IPS-11a (cell line): Measurements from ENCODE around the gene DYNC1H1.

Experiments used
- H3K4me3 ChIP-seq: one replicate; pipeline ENCODE4 v1.5.1; 2013; ENCODE audit warnings: low read depth, low read length, control low read depth

Gene DYNC1H1

GRCh38 chr14:101991352-101991751 lies 27.0 kb downstream of the DYNC1H1 start:
- no peak overlapping the region for H3K4me3 ChIP-seq

DNA sequence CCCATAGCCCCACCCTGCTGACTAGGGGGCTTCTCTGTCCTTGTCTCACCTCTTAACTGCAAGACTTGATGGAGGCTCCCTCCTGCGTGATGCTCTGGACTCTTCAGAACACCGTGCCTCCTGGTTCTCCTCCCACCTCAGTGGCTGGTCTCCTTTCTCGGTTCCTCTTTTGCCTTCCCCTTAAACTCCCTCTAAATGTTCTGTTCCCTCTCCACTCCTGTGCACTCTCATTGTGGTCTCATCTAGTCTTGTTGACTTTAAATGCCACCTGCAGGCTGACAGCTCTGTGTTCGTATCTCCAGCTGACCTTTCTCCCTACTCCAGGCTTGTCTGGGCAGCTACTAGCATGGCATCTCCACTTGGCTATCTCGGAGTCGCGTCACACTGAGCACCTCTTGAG lies 28.3 kb downstream of the DYNC1H1 start:
- H3K4me3 ChIP-seq: no peak overlapping the region

GRCh38 chr14:101997429-101998336 lies 33.3 kb downstream of the DYNC1H1 start:
- H3K4me3 ChIP-seq: no peak overlapping the region

- H3K4me3 ChIP-seq: no peak overlapping the region
Observed at GRCh38 chr14:102000902-102001301, 36.5 kb downstream of the DYNC1H1 start.

GRCh38 chr14:102005336-102005735 lies 41.0 kb downstream of the DYNC1H1 start:
- no peak overlapping the region for H3K4me3 ChIP-seq

GRCh38 chr14:102007916-102008418 lies 43.6 kb downstream of the DYNC1H1 start:
- no peak overlapping the region for H3K4me3 ChIP-seq

DNA sequence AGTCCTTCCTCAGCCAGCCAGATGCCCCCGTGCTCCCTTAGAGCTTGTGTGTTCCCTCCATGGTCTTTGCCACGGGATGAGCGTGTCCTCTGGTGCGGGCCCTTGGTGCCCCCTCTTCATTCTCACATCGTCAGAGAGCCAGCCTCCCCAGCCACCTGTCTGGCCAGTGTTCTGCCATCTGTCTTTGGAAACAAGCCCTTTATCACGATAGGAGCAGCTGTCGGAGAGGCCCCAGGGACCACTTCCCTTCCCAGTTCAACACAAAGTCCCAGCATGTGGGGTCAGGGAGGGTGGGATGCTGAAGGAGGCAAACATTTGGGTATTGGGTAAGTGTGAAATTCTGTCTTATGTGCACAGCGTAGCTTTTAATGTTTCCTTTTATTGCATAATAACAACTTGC lies 44.5 kb downstream of the DYNC1H1 start:
- H3K4me3 ChIP-seq: no peak overlapping the region

DNA sequence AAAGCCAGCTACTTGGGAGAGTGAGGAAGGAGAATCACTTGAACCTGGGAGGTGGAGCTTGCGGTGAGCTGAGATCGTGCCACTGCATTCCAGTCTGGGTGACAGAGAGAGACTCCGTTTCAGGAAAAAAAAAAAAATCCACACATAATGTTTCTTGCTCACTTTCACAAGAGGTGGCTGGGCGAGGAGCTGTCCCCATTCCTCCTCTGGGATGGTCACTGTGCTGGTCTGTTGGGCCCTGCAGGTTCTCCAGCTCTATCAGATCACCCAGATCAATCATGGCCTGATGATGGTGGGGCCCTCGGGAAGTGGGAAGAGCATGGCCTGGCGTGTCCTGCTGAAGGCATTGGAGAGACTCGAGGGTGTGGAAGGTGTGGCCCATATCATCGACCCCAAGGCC lies 47.3 kb downstream of the DYNC1H1 start:
- H3K4me3 ChIP-seq: no peak overlapping the region

- H3K4me3 ChIP-seq: no peak overlapping the region
Observed at GRCh38 chr14:102012336-102012735, 48.0 kb downstream of the DYNC1H1 start.

DNA sequence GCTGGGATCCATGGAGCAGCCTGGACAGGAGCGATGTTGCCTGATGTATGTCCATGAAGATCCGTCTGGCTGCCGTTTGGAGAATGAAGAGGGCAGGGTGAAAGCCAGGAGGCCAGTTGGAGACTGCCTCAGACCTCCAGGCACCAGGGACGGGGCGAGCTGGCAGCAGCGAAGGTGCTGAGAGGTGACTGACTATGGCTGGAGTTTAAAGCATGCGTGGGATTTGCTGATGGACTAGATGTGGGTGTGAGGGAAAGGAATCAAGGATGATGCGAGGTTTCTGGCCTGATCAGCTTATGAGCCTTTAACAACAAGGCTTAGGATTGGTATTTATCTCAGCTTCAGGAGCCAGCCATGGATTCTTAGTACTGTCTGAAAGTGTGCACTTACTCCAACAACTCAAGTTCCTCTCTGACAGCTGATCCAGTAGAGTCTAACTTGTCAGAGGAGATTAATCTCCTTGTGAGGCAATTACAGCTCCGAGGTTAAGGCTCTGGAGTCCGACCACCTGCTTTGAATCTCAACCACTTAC lies 49.4 kb downstream of the DYNC1H1 start:
- no peak overlapping the region for H3K4me3 ChIP-seq

GRCh38 chr14:102015045-102015685 lies 50.8 kb downstream of the DYNC1H1 start:
- H3K4me3 ChIP-seq: no peak overlapping the region

DNA sequence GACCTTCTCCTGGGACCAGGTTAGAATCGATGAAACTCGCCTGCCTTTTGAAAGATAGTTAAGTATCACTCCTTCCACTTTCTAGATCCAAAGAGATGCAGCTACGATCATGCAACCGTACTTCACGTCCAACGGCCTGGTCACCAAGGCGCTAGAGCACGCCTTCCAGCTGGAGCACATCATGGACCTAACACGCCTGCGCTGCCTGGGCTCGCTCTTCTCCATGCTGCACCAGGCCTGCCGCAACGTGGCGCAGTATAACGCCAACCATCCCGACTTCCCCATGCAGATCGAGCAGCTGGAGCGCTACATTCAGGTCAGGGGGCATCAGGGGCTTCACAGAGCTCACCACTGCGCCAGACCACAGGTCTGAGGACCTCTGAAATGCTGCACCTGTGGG lies 51.4 kb downstream of the DYNC1H1 start:
- H3K4me3 ChIP-seq: no peak overlapping the region

GRCh38 chr14:102016420-102017090 lies 52.2 kb downstream of the DYNC1H1 start:
- no peak overlapping the region for H3K4me3 ChIP-seq

DNA sequence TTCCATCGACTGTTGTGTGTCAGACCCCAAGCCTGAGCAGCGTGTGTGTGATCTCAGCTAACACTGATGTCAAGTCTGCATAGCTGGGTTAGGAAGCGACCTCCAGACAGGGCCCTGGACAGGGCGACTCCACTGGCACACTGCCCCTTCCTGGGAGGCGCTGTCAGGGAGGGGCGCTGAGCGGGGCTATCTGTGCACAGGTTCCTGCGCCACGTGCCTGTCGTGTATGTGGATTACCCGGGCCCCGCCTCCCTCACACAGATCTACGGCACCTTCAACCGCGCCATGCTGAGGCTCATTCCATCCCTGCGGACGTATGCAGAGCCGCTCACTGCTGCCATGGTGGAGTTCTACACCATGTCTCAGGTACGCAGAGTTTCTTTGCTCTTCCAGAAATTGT lies 53.9 kb downstream of the DYNC1H1 start:
- H3K4me3 ChIP-seq: no peak overlapping the region

DNA sequence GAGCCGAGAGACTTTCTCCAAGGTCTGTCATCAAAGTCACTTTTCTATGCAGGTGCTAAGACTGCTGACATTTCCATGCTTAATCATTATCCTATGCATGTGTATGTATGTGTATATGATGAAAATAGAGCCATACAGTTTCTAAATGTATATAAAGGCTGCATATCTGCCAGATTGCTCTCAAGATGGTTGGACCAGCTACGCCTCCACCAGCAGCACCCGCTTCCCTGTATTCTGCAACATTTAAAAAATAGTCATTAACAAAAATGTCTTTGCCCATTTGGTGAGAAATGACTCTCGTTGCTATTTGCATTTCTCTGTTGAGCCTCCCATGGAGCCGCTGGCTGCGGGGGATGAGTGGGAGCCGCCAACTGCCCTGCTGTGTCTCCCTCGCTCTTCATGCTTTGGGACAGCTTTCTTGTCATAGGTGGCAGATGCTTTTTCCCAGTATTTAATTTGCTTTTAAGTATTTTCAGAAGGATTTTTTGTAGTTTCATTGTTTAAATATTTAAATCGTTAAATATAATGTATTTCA lies 54.7 kb downstream of the DYNC1H1 start:
- H3K4me3 ChIP-seq: no peak overlapping the region

DNA sequence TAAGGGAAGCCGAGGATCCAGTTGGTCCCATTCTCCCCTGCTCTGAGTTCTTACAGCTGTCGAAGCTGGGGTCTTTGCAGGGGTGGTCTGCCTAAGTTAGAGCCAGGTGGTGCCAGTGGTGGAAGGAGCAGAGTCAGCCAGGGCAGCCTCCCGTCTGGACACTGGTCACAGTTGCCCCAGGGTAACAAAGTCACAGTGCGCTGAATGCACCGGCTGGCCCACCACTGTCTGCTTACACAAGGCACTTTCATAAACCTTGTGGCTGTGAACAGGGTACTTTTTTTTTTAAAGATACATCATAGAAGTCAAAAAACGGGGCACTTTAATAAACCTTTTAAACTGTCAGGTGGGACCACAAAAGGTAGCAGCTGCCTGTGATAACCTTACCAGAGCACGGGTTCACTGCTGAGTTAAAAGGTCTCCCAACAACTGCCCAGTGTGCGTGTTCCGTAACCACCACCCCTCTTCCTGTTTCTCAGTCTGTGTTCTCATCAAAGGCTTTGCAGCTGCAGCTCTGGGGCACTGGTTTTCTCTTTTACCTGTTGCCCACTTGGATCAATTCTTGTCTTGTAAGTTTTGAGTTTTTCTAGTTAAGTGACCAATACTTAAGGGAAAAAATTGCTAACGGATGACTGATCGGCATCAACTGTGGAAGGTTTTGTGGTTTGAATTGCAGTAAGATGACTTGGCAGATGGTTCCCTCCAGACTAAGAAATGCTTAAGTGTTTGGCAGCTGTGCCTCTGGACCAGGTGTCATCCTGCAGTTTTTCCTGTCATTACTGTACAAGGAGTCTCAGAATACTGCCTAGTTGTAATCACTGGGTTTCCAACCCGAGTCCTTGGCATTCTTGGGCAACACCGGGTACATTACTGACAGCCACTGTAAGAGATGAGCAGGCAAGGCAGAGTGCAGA lies 55.9 kb downstream of the DYNC1H1 start:
- no peak overlapping the region for H3K4me3 ChIP-seq

DNA sequence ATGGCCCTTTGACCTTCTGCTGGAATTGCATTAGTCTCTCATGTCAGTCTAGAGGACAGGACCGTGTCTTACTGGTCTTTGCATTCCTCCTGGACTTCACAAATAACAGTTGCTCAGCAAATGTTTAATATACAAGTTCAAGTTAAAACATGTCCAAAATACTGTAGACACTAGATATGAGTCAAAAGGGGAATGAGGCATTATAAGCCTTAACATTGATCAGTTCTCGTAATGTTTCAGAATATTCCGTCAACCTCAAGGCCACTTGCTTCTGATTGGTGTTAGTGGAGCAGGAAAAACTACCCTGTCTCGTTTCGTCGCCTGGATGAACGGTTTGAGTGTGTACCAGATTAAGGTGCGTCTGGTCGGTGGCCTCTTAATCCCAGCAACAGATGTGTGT lies 62.6 kb downstream of the DYNC1H1 start:
- H3K4me3 ChIP-seq: no peak overlapping the region

DNA sequence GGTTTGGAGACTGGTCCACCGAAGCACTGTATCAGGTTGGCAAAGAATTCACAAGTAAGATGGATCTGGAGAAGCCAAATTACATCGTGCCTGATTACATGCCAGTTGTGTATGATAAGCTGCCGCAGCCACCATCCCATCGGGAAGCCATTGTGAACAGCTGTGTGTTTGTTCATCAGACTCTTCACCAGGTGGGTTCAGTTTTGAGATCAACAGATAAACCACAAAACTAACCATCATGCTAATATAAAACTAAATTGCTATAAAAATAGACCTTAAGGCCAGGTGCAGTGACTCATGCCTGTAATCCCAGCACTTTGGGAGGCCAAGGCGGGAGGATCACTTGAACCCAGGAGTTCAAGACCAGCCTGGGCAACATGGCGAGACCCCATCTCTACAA lies 63.6 kb downstream of the DYNC1H1 start:
- H3K4me3 ChIP-seq: no peak overlapping the region

GRCh38 chr14:102028733-102029132 lies 64.4 kb downstream of the DYNC1H1 start:
- no peak overlapping the region for H3K4me3 ChIP-seq

DNA sequence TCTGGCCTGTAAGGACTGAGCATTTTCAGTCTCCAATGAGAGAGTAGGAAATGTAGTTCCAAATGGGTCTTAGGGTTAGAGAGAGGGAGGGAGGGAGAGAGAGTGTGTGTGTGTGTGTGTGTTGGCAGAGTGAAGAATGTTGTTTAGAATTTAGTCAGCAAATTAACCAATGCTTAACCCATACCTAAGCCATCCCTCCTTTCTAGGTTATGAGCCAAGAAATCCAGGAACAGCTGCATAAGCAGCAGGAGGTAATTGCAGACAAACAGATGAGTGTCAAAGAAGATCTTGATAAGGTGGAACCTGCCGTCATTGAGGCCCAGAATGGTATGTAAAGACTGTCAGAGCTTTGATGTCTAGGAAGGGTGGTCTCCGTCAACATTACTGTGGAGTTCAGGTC lies 65.6 kb downstream of the DYNC1H1 start:
- H3K4me3 ChIP-seq: no peak overlapping the region
